Mesothelial cell of epicardium (in vitro differentiated cells): Measurements from ENCODE around the gene MYO15A. TPM values are rescaled to one million over a fixed set of nuclear protein-coding genes. Genes with fewer than 3 reads are reported as not detected.

Experiments
- DNase-seq, 2 experiments: peaks; one replicate each; pipeline ENCODE4 v3.0.0; 2021; ENCODE audit warnings: low spot score in 2 of 2; ENCODE audit not compliant: unreplicated experiment in 2 of 2
- H3K27ac Mint-ChIP-seq: 2 replicates; pipeline ENCODE4 v1.8.0; 2021; ENCODE audit warnings: mixed read lengths
- H3K27me3 Mint-ChIP-seq: 2 replicates; pipeline ENCODE4 v1.8.0; 2021; ENCODE audit warnings: low read depth, mixed read lengths
- H3K36me3 Mint-ChIP-seq: 2 replicates; pipeline ENCODE4 v1.8.0; 2021; ENCODE audit warnings: mixed read lengths
- H3K4me1 Mint-ChIP-seq: 2 replicates; pipeline ENCODE4 v1.8.0; 2021; ENCODE audit warnings: mixed read lengths
- H3K4me3 Mint-ChIP-seq: 2 replicates; pipeline ENCODE4 v1.8.0; 2021; ENCODE audit warnings: mild to moderate bottlenecking, moderate library complexity, mixed read lengths
- H3K9me3 Mint-ChIP-seq: 2 replicates; pipeline ENCODE4 v1.8.0; 2021; ENCODE audit warnings: mixed read lengths
- CTCF ChIP-seq: fragments of 200-600 bp; sonication (generic); IDR thresholded peaks from one replicate; pipeline ENCODE4 v1.5.0; 2021; ENCODE audit warnings: antibody characterized with exemption; ENCODE audit not compliant: unreplicated experiment
- total RNA-seq: library from RNA; stranded (reverse); gene quantifications from 3 replicates; pipeline ENCODE4 v1.2.1, GENCODE V29; 2021

The MYO15A gene
- total RNA-seq, 1 donor from 2014 or later: 6.3 TPM

DNA sequence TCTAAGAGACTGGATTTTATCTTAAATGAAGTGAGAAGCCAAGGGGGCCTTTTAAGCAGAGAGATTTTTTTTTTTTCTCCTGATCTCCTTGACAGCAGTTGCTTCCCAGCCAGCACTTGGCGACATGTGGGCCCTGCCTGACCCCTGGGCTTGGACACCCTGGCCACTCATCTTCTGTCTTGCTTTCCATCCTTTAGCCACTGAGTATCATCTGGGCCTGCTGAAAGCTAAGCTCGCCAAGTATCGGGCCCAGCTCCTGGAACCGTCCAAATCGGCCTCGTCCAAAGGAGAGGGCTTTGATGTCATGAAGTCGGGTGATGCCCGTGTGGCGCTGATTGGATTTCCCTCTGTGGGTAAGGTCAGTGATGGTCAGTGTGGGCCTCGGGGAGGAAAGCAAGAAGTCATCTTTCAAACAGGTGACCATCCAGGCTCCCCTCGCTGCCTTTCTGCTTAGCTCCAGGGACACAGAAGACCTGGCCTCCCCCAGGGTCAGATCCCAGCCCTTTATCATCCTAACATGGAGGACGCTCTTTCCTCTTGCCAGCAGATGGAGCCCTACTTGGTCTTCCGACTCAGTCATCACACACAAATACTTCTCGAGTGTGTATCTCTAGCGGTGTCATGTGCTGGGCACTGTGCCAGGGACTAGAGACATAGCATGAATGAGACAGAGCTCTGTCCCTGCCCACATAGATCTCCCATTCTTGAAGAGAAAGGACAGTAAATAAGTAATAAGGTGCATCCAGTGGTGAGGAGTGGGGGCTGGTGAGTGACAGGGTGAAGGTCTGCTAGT lies 14.7 kb upstream of the MYO15A start:
- Mint-ChIP-seq H3K36me3 (peaks cover 27% of the 10 kb centered on the region), H3K9me3 (no peaks in the 10 kb centered on the region), H3K4me1 (peaks cover under 1% of the 10 kb centered on the region), H3K27ac (no peak overlapping the region), H3K4me3 (no peak overlapping the region), H3K27me3 (no peaks in the 10 kb centered on the region)
- no peak for TF ChIP-seq CTCF
- DNase-seq: no peak

GRCh38 chr17:18094409-18094807 lies 14.1 kb upstream of the MYO15A start:
- no peak for DNase-seq
- H3K36me3 Mint-ChIP-seq: peaks cover 27% of the 10 kb centered on the region
- H3K9me3 Mint-ChIP-seq: no peaks in the 10 kb centered on the region
- no peak overlapping the region for H3K27ac Mint-ChIP-seq
- no peak for TF ChIP-seq CTCF
- H3K27me3 Mint-ChIP-seq: no peaks in the 10 kb centered on the region
- no peaks in the 10 kb centered on the region for H3K4me1 Mint-ChIP-seq
- H3K4me3 Mint-ChIP-seq: no peak overlapping the region

GRCh38 chr17:18099516-18099915 lies 9.0 kb upstream of the MYO15A start:
- no peak for TF ChIP-seq CTCF
- Mint-ChIP-seq H3K27ac (no peak overlapping the region), H3K36me3 (peaks cover 11% of the 10 kb centered on the region), H3K4me3 (no peak overlapping the region), H3K9me3 (no peaks in the 10 kb centered on the region), H3K27me3 (no peaks in the 10 kb centered on the region), H3K4me1 (no peaks in the 10 kb centered on the region)
- no peak for DNase-seq

DNA sequence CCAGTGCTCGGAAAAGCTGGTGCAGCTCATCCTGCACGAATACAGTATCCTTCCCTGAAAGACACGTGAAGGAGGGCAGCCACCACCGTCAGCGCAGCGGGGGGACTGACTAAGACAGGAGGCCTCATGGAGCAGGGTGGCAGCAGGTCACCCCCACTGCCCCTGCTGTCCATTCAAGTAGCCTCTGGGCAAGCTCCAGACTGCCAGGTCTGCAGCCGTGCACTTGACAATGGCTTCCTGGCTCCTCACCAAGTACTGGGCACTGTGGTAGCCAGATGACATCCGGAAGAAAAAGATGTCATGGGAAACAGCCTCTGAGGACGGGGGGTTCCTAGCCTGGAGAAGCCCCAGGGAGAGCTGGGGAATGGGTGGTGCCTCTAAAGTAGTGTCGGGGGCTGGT lies 7.9 kb upstream of the MYO15A start:
- no peaks in the 10 kb centered on the region for H3K4me1 Mint-ChIP-seq
- H3K4me3 Mint-ChIP-seq: no peak overlapping the region
- H3K27ac Mint-ChIP-seq: no peak overlapping the region
- H3K9me3 Mint-ChIP-seq: no peaks in the 10 kb centered on the region
- H3K27me3 Mint-ChIP-seq: no peaks in the 10 kb centered on the region
- TF ChIP-seq CTCF: no peak
- DNase-seq: no peak
- H3K36me3 Mint-ChIP-seq: peaks cover 10% of the 10 kb centered on the region

DNA sequence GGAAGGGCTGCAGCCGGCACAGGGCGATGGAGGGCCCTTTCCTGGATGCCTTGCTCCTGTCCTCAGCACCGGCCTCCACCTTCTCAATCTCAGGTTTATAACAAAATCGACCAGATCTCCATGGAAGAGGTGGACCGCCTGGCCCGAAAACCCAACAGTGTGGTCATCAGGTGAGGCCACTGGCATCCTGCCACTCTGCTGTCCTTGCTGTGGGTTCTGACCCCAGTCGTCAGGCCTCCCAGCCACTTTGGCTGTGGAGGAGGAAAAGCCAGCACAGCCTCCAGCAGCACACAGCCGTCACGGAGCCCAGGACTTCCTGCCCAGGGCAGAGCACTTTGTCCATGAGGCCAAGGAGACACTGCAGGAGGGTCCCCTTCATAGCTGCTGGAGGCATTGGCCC lies 6.7 kb upstream of the MYO15A start:
- Mint-ChIP-seq H3K27me3 (no peaks in the 10 kb centered on the region), H3K4me3 (no peak overlapping the region), H3K4me1 (no peaks in the 10 kb centered on the region), H3K27ac (no peak overlapping the region), H3K36me3 (no peaks in the 10 kb centered on the region), H3K9me3 (no peaks in the 10 kb centered on the region)
- no peak for DNase-seq
- no peak for TF ChIP-seq CTCF
